Right forelimb (tissue), 1 donor: ENCODE measurements around the gene EEF1AKMT1.
A peak's percentile ranks its signal among the peaks of the same experiment; 100 is the strongest.
"Not testable (repeated sequence)": the region's sequence is repeated elsewhere in the genome, so short reads cannot be mapped to it uniquely, and the experiment has no call there.

Experiments used
- DNase-seq: peaks from one replicate; pipeline ENCODE4 v3.0.0-alpha.2; 2018

Gene EEF1AKMT1

GRCh38 chr13:20775961-20776360, 2.2 kb upstream of the EEF1AKMT1 start:
- no peak for DNase-seq

DNA sequence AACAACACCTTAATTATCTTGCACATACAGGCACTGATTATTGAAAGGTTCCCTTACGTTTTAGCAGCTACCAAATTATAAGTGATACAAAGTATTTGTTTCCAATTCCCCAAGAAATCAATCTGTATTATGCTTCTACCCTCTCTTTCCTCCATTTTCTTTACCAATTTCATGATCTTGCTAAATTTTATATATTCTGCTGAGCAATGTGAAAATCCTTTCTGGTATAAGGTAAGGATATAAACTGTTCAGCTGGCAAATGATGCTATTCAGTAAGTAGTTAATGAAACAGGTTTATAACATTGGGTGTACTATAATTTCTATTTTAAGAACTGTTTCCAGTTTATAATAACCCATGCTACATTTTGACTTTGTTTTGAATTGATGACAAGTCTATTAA, 985 bp upstream of the EEF1AKMT1 start:
- DNase-seq, result no peak

- DNase-seq, result no peak
These were observed 1.2 kb downstream of the EEF1AKMT1 start for GRCh38 chr13:20772401-20773131.

- DNase-seq, result no peak
These were observed 3.9 kb downstream of the EEF1AKMT1 start for GRCh38 chr13:20769834-20770233.

DNA sequence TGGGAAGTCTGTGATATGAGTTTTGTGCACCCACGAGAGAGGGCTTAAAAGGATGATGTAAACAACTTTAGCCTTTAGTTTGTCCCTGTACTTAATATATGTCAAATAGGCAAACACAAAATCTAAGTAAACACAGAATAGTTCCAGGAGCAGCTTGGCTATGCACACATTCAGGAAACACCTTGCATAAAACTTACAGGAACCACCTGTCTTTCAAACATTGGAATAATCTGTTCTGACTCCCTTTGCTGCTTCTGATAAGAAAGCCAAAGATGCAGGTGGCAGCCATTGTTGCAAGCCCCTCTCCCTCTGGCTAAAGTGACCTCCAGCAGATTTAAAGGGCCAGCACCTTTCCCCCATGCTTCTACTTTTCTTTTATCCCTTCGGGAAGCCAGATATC, 4.7 kb downstream of the EEF1AKMT1 start:
- no peak for DNase-seq

DNA sequence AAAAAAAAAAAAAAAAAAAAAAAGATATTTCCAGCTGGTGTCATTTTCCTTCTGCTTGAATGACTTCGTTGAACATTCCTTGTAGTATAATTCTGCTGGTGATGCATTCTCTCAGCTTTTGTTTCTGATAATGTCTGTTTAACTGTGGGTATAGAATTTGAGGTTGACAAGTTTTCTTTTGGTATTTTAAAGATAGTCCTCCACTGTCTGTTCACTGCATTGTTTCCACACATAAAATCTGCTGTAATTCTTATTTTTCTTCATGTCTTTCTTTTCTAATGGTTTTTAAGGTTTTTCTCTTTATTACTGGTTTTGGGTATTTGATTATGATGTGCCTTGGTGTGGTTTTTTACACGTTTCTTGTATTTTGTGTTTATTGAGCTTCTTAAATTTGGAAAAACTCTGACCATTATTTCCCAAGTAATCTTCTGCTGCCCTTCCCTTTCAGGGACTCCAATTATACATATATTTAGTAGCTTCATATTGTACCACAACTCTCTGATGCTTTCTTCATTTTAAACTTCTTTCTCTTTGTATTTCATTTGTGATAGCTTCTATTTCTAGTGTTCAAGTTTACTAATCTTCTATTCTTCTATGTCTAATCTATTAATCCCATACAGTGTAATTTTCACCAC, 6.3 kb downstream of the EEF1AKMT1 start:
- no peak for DNase-seq

DNA sequence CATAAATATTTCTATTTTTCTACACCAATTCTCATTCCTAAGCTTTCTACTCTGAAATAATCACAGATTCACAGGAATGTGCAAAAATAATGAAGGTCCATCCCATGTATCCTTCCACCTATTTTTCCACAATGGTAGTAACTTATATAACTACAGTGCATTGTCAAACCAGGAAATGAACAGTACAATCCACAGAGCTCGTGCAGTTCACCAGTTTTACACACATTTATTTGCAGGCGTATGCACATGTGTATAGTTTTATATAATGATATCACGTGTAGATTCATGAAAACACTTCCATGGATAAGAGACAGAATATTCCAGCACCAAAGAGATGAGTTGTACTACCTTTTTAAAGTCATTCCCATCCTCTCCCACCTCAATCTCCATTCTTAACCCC, 12.9 kb downstream of the EEF1AKMT1 start:
- no peak for DNase-seq

DNA sequence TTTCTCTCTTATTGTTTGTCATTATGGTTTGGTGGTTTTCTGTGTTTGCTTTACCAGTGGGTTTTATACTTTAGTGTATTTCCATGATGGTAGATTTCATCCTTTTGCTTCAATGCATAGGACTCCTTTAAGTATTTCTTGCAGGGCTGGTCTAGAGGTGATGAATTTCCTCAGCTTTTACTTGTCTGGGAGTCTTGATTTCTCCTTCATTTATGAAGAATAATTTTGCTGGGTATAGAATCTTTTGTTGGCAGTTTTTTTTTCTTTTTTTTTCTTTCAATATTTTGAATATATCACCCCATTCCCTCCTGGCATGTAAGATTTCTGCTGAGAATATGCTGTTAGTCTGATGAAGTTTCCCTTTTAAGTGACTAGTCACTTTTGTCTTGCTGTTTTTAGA, 19.8 kb downstream of the EEF1AKMT1 start:
- DNase-seq, result no peak

DNA sequence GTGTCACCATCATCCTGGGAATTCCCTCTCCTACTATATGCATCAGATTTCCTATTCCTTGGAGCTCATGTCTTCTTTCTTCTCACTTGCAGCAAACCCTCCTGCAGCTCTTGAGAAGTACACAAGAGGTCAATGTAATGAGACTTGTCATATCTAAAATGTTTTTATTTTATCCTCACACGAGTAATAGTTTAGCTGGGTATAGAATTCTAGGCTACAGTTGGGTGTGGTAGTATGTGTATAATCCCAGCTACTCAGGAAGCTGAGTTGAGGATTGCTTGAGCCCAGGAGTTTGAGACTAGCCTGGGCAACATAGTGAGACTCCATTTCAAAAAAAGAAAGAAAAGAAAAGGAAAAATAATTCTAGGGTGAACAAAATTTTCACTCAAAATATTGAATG, 24.4 kb downstream of the EEF1AKMT1 start:
- no peak for DNase-seq

GRCh38 chr13:20743830-20744404, 29.8 kb downstream of the EEF1AKMT1 start:
- not testable (repeated sequence) for DNase-seq

- DNase-seq, result no peak
These were observed 33.7 kb downstream of the EEF1AKMT1 start for GRCh38 chr13:20740021-20740420.

- no peak for DNase-seq
These were observed 35.1 kb downstream of the EEF1AKMT1 start for GRCh38 chr13:20738616-20739015.

DNA sequence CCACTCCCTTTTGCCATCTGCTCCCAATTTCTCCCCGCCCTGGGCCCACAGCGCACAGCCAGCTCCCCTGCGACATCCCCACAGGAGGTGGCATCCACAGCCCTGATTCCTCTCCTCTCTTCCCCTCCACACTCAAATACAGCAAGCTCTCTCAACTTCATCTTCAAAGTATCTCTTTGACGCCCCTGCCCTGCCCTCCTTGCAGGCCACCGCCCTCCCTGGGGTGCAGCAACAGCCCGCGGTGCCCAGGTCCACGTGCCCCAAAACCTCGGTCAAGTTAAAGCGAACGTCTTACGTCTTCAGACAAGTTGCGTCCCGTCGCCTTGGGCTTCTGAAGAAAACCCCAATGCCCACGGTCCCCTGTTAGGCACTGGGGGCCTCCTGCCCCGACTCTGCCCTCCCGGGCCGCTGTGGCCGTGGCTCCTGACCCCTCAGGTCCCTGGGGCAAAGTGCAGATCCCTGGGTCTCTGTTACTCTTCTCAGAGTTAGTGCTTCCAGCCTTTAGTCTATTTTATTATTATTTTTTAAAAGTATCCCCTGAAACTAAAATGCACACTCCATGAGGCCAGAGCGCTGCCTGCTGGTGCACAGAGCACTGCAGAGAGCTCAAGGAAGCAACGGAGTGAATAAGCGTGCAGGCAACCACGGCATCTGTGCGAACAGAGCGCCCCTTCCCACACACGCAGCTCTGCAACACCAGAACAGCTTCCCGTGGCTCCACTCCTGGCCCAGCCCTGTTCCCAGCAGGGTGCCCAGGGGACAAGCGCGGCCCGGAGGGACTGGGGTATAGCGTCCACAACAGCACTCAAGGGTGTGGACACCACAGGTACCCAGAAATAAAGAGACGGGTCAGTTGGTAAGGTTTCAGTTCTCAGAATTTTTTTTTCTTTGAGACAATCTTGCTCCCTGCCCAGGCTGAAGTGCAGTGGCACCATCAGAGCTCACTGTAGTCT, 43.9 kb downstream of the EEF1AKMT1 start:
- DNase-seq, result no peak

DNA sequence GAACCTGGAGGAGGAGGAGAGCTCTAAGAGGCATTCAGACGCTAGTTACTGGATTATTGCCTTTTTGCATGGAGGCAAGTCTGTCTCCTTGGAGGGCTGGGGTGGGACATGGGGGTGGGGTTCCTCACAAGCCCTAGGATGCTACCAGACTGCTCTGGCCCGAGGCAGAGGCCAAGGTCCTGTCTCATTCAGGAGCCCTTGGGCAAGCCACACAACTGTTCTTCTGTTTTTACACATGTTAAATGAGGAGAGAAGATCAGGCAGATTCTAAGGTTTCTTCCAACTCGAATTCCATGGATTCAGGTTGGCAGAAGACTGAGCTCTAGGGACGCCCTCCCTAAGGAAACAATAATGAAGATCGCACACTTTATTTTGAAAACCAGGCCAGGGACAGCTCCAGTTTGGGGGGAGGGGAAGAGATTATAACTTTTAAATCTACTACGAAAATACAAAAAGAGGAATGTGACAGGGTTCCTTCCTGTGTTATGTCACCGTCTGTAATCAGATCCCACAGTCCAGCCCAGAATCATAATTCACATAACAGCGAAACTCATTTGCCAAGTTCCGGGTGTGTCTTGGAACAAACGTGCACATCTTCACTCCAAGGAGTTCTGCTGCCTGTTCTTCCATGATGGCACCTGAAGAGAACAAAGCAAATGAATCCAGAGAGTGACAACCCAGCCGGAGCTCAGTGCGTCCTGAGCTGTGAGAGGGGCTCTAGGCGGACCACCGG, 45.0 kb downstream of the EEF1AKMT1 start:
- DNase-seq, result peak; percentile 70

- DNase-seq, result no peak
These were observed 45.9 kb downstream of the EEF1AKMT1 start for GRCh38 chr13:20727856-20728255.

GRCh38 chr13:20721454-20722357, 52.1 kb downstream of the EEF1AKMT1 start:
- no peak for DNase-seq

DNA sequence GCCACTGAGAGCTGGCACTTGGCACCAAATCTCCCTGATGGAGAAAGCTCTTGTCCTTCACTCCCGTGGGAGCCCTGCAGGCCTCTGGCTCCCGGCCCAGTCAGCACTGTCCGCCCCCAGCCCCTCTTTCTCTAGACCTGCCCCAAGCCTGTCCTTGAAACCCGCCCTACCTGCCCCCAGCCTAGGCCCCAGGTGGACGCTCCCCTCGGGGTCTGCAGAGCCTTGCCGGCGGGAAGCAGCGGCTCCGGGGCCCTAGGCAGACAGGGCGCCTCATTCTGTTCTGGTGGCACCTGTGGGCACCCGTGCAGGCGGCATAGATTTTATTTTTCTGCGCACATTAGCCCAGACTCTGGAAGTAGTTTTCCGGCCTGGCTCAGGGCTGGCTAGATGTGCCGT, 52.7 kb downstream of the EEF1AKMT1 start:
- no peak for DNase-seq

DNA sequence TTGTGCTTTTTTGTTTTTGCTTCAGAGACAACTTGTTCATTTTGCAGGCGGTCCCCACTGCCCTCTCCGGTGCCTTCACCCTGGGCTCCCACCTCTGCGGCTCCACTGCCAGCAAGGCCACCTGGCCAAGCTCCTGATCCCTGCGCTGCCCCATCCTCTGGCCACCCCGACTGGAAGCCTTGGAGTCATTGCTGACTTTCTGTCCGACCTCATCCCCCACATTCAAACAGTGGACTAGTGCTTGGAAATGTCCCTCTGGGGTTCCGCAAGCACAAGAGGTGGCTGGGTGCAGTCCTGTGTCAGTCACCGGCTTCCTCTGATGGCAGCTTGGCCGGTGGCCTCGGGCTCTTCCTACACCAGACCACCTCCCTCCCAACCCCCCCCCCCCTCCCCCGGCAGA, 53.3 kb downstream of the EEF1AKMT1 start:
- DNase-seq, result no peak

DNA sequence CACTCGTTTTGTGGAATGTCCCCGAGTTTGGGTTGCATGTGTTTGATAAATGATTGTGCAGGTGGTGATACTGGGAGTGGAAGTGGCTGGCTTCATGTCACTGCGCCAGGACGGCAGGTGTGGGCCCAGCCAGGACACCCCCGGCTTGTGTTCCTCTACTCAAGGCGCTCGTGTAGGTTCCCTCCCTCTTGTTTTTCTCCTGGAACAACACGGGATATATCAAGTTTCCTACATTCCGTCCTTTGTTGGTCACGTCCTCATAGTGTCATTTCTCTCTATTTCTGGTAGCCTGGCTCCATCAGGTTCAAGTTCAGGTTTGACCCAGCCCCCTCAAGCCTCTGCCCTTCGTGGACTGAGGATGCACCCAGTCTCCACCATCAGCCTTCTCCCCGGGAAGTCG, 54.0 kb downstream of the EEF1AKMT1 start:
- DNase-seq, result no peak

DNA sequence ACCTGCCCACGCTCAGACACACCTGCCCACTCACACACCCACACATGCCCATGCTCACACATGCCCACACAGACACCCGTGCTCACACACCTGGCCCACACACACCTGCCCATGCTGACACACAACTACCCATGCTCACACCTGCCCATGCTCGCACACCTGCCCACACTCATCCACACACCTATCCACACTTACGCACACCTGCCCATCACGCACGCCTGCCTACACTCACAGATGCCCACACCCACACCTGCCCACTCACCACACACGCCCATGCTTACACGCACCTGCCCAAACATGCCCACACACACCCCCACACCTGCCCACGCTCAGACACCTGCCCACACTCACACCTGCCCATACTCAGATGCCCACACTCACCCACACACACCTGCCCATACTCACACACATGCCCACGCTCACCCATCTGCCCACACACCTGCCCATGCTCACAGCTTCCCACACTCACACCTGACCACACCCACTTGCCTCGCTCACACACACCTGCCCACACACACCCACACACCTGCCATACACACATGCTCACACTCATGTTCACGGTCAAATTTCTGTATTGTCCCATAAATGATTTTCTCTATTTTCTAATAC, 54.7 kb downstream of the EEF1AKMT1 start:
- DNase-seq, result no peak
